HG03558 (cell line): Measurements from ENCODE around the gene SPATS1.
"Not testable (repeated sequence)": the region's sequence is repeated elsewhere in the genome, so short reads cannot be mapped to it uniquely, and the experiment has no call there.

ENCODE experiments used
- ATAC-seq: cut with Tn5 transposase; IDR thresholded peaks from one replicate; pipeline ENCODE4 v1.9.1; 2021; ENCODE audit warnings: moderate number of reproducible peaks; ENCODE audit not compliant: unreplicated experiment; ENCODE audit errors: extremely low read depth

The SPATS1 gene

DNA sequence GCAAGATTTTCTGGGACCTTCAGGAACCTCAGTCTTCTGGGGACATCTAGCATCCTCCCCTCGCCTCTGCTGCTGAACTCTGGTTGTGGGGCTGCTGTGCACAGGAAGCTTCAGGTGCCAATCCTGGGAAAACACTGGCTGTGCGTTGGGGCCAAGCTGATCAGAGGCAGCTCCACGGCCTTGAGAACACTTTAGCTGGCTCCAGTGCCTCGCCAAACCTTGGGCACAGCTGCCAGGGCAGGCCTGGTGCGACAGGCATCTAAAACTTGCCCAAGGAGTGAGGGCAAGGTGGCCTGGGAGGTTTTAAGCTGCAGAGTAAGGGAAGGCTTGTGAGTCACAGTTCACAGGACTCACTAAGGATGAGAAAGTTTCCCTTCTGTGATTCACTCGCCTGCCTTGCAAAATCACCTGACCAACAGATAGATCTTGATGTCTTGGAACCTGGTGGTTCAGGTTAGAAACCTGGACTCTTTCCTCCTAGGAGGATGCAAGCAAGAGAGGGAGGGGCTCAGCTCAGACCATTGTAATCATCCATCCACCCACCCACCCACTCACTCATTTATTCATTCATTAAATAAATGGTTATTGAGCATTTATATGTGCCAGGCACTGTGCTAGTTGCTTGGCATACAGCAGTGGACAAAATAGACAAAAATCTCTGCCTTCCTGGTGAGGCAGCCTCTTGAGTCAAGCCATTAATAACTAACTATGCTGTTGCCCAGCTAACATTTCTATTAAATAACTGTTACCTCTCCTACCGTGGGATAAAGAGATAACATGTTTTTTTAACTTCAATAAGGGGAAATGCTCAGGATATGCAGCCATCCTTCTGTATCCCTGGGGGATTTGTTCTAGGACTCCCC lies 2.5 kb upstream of the SPATS1 start:
- no peak for ATAC-seq

- ATAC-seq: no peak
These were observed 1.2 kb upstream of the SPATS1 start for GRCh38 chr6:44341095-44341890.

DNA sequence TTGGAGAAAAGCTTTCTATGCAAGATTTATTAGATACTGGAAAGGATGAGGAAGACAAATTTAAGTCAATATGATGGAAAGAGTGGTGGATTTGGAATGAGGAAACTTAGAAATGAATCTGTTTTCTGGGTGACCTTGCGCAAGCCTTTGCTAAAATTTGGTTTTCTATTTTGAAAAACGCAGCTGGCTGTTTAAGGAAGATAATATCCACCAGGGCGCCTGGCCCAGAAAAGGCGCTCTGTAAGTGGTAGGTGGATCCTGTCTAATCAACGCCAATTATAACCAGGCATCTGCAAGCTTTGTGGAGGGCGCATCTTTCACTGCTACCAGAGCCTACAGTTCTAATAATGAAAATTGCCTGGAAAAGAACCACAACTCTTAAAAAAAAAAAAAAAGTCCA lies 398 bp upstream of the SPATS1 start:
- ATAC-seq: no peak

DNA sequence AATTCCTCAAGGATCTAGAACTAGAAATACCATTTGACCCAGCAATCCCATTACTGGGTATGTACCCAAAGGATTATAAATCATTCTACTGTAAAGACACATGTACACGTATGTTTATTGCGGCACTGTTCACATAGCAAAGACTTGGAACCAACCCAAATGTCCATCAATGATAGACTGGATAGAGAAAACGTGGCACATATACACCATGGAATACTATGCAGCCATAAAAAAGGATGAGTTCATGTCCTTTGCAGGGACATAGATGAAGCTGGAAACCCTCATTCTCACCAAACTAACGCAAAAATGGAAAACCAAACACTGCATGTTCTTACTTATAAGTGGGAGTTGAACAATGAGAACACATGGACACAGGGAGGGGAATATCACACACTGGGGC lies 4.4 kb downstream of the SPATS1 start:
- ATAC-seq: not testable (repeated sequence)

GRCh38 chr6:44349904-44350649 lies 7.6 kb downstream of the SPATS1 start:
- no peak for ATAC-seq

DNA sequence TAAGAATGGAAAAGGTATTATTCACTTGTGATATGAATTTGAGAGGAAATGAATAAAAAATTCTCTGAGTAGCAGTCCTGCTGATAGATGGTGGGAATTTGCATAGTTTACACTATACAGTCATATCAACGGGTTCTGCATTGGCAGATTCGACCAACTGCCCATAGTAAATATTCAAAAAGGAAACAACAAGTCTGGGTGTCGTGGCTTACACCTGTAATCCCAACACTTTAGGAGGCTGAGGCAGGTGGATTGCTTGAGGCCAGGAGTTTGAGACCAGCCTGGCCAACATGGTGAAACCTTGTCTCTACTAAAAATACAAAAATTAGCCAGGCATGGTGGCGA lies 8.2 kb downstream of the SPATS1 start:
- not testable (repeated sequence) for ATAC-seq

GRCh38 chr6:44352259-44352658 lies 9.8 kb downstream of the SPATS1 start:
- no peak for ATAC-seq

DNA sequence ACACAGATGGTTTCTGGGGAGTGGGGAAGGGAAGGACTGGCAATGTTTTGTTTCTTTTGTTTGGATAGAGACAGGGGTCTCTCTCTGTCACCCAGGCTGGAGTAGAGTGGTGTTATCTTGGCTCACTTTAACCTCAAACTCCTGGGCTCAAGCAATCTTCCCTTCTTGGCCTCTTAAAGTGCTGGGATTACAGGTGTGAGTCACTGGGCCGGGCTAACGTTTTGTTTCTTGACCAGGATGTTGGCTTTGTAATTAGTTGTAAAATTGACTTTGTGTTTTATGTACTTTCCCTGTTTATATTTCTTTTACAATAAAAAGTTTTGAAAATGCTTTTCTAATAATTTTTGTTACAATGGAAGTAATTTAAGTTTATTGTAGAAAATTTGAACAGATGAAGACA lies 10.9 kb downstream of the SPATS1 start:
- no peak for ATAC-seq

DNA sequence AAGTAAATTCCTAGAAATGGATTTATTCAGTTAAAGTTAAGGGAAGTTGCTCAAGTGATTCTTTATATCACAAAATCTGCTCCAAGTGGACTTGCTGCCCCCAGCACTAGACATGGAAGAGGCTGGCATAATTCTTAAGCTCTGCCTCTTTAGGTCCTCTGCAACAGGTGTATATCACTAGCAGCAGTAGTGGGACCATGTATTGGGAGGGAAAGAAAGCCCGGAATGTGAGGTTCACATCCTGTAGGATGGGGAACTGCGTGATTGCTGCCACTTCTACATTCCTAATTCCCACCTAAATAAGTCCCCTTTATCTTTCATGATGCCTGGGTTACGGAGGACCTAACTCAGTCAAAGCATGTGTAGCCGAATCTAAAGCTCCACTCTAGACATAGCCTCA lies 13.2 kb downstream of the SPATS1 start:
- ATAC-seq: no peak

- ATAC-seq: no peak
These were observed 14.0 kb downstream of the SPATS1 start for GRCh38 chr6:44356487-44356886.

DNA sequence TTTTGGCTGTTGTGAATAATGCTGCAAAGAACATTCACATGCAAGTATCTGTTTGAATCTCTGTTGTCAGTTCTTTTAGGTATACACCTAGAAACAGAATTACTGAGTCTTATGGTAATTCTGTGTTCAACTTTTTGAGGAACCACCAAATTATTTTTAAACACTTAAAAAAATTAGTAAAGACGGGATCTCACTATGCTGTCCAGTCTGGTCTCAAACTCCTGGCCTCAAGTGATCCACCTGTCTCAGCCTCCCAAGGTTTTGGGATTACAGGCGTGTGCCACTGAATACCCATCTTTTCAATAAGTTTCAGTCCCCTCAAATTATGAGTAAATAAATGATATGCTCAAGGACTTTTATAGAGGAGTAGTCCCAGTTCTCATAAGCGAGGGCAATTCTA lies 17.5 kb downstream of the SPATS1 start:
- no peak for ATAC-seq

- ATAC-seq: no peak
These were observed 19.5 kb downstream of the SPATS1 start for GRCh38 chr6:44361947-44362346.

DNA sequence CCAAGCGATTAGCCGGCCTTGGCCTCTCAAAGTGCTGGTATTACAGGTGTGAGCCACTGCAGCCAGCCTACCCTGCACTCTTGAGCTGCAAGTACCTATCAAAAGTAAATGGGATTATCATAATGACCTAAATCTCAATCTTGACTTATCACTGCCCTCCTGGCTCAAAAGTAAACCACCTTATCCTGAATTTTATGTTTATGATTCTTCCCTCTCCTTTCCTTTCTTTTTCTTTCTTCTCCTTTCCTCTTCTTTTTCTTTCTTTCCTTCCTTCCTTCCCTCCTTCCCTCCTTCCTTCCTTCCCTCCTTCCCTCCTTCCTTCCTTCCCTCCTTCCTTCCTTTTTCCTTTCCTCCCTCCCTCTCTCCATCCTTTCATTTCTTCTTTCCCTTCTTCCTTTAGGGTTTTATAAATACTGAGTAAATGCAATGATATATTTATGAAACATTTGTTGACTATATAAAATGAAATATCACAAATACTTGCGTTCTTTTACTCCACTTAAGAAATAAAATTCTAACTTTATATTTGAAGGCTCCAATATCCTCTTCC lies 21.0 kb downstream of the SPATS1 start:
- no peak for ATAC-seq

- ATAC-seq: no peak
These were observed 24.3 kb downstream of the SPATS1 start for GRCh38 chr6:44366781-44367180.

DNA sequence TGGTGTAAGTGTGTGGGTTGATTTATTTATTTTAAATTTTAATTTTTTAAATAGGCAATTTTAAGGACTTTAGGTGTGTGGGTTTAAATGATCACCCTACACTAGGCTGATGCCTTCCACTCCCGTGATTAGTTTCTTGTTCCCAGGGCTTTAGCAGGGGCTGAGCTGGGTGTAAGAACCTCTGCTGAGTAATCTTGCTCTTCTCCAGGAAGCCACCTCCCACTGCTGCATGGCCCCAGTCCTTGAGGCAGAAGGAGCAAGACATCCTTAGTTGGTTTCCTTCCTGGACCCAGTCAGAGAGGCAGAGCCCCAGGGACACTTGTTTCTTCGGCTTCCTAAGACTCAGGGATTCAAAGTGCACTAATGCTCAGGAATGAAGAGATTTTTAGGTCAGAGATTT lies 25.2 kb downstream of the SPATS1 start:
- ATAC-seq: no peak

DNA sequence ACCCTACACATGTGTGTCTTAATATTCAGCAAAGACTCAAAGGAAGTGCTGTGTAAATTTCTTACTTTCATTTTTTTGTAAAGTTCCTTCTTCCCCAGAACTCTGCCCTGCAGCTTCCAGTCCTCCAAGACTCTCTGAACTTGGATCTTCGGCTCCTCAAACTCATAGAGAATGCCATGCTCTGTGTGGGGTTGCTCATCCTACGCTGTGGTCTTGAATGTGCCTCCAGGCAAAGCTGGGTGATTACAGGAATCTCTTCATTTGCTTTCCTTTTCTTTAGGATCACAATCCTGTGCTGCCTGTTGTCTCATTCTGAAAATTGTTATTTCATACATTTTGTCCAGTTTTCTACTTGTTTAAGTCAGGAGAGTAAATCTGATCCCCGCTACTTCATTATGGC lies 30.6 kb downstream of the SPATS1 start:
- no peak for ATAC-seq

DNA sequence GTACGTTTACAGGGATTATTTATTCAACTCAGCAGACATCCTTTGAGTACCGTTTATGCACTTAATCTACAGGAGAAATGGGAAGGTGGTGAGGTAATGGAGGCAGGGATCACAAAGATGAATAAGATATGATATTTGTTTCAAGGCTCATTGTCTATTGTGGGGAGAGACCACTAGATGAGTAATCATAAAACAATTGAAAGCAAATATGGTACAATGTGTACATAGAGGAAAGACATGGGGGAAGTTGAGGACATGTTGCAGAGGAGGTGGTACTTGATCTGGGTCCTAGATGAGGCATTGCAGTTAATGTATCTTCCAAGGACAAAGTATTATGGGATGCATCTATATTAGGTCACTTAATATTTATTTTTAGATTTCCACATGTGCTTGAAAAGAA lies 31.3 kb downstream of the SPATS1 start:
- ATAC-seq: no peak

GRCh38 chr6:44375071-44375470 lies 32.6 kb downstream of the SPATS1 start:
- ATAC-seq: no peak

DNA sequence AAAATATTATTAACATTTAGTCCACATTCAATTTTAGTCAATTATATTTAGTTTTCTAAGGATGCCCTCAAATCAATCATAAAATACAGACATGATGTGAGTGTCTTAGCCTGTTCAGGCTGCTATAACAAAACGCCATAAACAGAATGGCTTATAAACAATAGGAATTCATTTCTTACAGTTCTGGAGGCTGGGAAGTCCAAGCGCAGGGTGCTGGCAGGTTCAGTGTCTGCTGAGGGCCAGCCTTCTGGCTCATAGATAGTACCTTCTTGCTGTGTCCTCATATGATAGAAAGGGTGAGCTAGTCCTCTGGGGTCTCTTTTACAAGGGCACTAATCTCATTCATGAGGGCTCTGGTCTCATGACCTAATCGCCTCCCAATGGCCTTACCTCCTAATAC lies 35.0 kb downstream of the SPATS1 start:
- no peak for ATAC-seq

- no peak for ATAC-seq
These were observed 35.5 kb downstream of the SPATS1 start for GRCh38 chr6:44377971-44378370.

GRCh38 chr6:44381739-44382138 lies 39.3 kb downstream of the SPATS1 start:
- ATAC-seq: no peak
